NCI-H128 (cell line): ENCODE data around the gene ASZ1.

Source experiments
- DNase-seq: peaks from one replicate; lab custom pipeline; 2025; ENCODE audit not compliant: unreplicated experiment; lab: John Stamatoyannopoulos, UW

The ASZ1 gene

GRCh38 chr7:117347480-117347879 is 79.8 kb downstream of the ASZ1 start:
- DNase-seq: no peak

GRCh38 chr7:117346161-117346560 is 81.1 kb downstream of the ASZ1 start:
- DNase-seq: no peak

- no peak for DNase-seq
Observed at GRCh38 chr7:117338020-117338419, 89.3 kb downstream of the ASZ1 start.

GRCh38 chr7:117333168-117333567 is 94.1 kb downstream of the ASZ1 start:
- DNase-seq: no peak

GRCh38 chr7:117332031-117332430 is 95.3 kb downstream of the ASZ1 start:
- no peak for DNase-seq

GRCh38 chr7:117325836-117326235 is 101.5 kb downstream of the ASZ1 start:
- no peak for DNase-seq

GRCh38 chr7:117324960-117325359 is 102.3 kb downstream of the ASZ1 start:
- DNase-seq: no peak

GRCh38 chr7:117323851-117324711 is 103.2 kb downstream of the ASZ1 start:
- no peak for DNase-seq

GRCh38 chr7:117323305-117323850 is 103.9 kb downstream of the ASZ1 start:
- no peak for DNase-seq

GRCh38 chr7:117322741-117323304 is 104.5 kb downstream of the ASZ1 start, which contains the start of gene WNT2:
TSS of gene WNT2 (minus strand) at chr7:117323058. CDS start at chr7:117322989, 69 bp downstream.
- no peak for DNase-seq

- no peak for DNase-seq
Observed at GRCh38 chr7:117320523-117320922, 106.8 kb downstream of the ASZ1 start.

- no peak for DNase-seq
Observed at GRCh38 chr7:117319181-117319580, 108.1 kb downstream of the ASZ1 start.

GRCh38 chr7:117313582-117313981 is 113.7 kb downstream of the ASZ1 start:
- no peak for DNase-seq
